CD4-positive, alpha-beta T cell (primary cell): Measurements from ENCODE around the gene ST6GAL1. TPM values are rescaled to one million over a fixed set of nuclear protein-coding genes. Genes with fewer than 3 reads are reported as not detected.

Source experiments
- ATAC-seq: fragments of 200-7000 bp; cut with Tn5 transposase; one replicate; pipeline ENCODE4 v1.10.0; 2022; ENCODE audit warnings: mild to moderate bottlenecking; ENCODE audit not compliant: poor library complexity
- CTCF ChIA-PET: fragments of 350-600 bp; sonication (Branson Sonifier 250); formaldehyde crosslinking; loops from one replicate; lab custom pipeline; 2021; ENCODE audit warnings: antibody characterized with exemption, inconsistent platforms; lab: Charles Lee
- POLR2A ChIA-PET: fragments of 350-600 bp; sonication (Branson Sonifier 250); formaldehyde crosslinking; loops from one replicate; lab custom pipeline; 2021; ENCODE audit warnings: antibody characterized with exemption, inconsistent platforms; lab: Charles Lee
- DNase-seq, 14 experiments: peaks; one replicate each; pipeline ENCODE4 v3.0.0-alpha.2; 2013 to 2020; ENCODE audit warnings: mixed read lengths in 2 of 14
- H3K27ac ChIP-seq, 2 donors: one replicate each; pipeline versions ENCODE4 v1.5.1 to v1.7.0; 2013; ENCODE audit warnings: low read length in 2 of 2, low read depth in 1 of 2, mild to moderate bottlenecking in 1 of 2
- H3K27me3 ChIP-seq, 2 experiments: 1 replicate in 1 of 2; 2 replicates in 1 of 2; pipeline versions ENCODE4 v1.6.1 to v1.7.0; 2013; ENCODE audit warnings: low read length in 2 of 2, control low read depth in 1 of 2, mild to moderate bottlenecking in 1 of 2, moderate library complexity in 1 of 2; ENCODE audit not compliant: insufficient read depth in 2 of 2, control insufficient read depth in 1 of 2
- H3K36me3 ChIP-seq: one replicate; pipeline ENCODE4 v1.6.1; 2013; ENCODE audit warnings: low read length, control low read depth; ENCODE audit not compliant: insufficient read depth
- H3K4me1 ChIP-seq: one replicate; pipeline ENCODE4 v1.6.1; 2013; ENCODE audit warnings: low read length, control low read depth; ENCODE audit not compliant: insufficient read depth
- H3K4me3 ChIP-seq: one replicate; pipeline ENCODE4 v1.5.1; 2013; ENCODE audit warnings: mild to moderate bottlenecking, low read length, moderate library complexity
- H3K9me3 ChIP-seq, 2 experiments: 1 replicate in 1 of 2; 2 replicates in 1 of 2; pipeline versions ENCODE4 v1.6.1 to v1.7.0; 2013; ENCODE audit warnings: low read length in 2 of 2, mild to moderate bottlenecking in 2 of 2, control low read depth in 1 of 2, moderate library complexity in 1 of 2; ENCODE audit not compliant: control insufficient read depth in 1 of 2, insufficient read depth in 1 of 2
- H3K27ac Mint-ChIP-seq: one replicate; pipeline ENCODE4 v1.8.0; 2020; ENCODE audit warnings: mixed read lengths
- H3K27me3 Mint-ChIP-seq: one replicate; pipeline ENCODE4 v1.8.0; 2021; ENCODE audit warnings: mixed read lengths
- H3K36me3 Mint-ChIP-seq: one replicate; pipeline ENCODE4 v1.8.0; 2021; ENCODE audit warnings: low read depth, mixed read lengths
- H3K4me1 Mint-ChIP-seq: one replicate; pipeline ENCODE4 v1.8.0; 2021; ENCODE audit warnings: low read depth, mixed read lengths
- H3K4me3 Mint-ChIP-seq: one replicate; pipeline ENCODE4 v1.8.0; 2020; ENCODE audit warnings: mild to moderate bottlenecking, mixed read lengths
- H3K9me3 Mint-ChIP-seq: one replicate; pipeline ENCODE4 v1.8.0; 2020; ENCODE audit warnings: mixed read lengths
- CTCF ChIP-seq: fragments of 200-600 bp; IDR thresholded peaks from one replicate; pipeline ENCODE4 v1.8.0; 2022; ENCODE audit warnings: antibody characterized with exemption, mild to moderate bottlenecking
- intact Hi-C, 2 experiments: fragments of 100-400 bp; cut with DNase I in 1 of 2; cut with micrococcal nuclease in 1 of 2; formaldehyde crosslinking; loops; one replicate each; pipeline versions ENCODE4 v1.15.1 to v1.9.0; 2023 to 2025; cut with DNase I, micrococcal nuclease
- total RNA-seq, 174 experiments: library from RNA in 2 of 174; stranded (reverse) in 2 of 174; gene quantifications; one replicate each; pipeline ENCODE4 v1.2.3 and lab custom pipeline; 2021 to 2026

ST6GAL1 gene
- total RNA-seq, 2 experiments from 2014 or later: 27.6 to 29.1 TPM

DNA sequence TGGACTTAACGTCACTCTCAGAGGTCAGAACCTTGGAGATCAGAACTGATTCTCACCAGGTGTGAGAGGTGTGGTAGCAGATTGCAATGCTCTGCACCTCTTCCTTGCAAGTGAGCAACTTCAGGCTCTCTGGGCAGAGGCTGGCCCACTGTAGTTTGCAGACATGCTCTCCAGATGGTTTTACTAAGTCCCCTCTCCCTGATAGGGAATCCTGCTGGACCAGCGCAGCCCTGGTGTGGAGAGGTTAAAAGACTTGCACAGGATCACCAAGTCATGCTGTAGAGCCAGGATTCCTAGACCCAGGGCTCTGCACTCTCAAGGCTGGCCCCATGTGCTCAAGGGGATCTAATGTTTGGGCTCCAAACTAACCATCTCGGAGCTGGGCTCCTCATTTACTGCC, 146.8 kb downstream of the ST6GAL1 start:
- peak overlapping the region; percentile 49 for H3K27ac Mint-ChIP-seq
- CTCF ChIA-PET: no interaction called here

GRCh38 chr3:187077537-187077936, 147.2 kb downstream of the ST6GAL1 start:
- no peak overlapping the region for H3K27ac ChIP-seq
- intact Hi-C loops: no loop called here
- no peak overlapping the region for H3K4me3 ChIP-seq
- H3K27me3 ChIP-seq: no peaks in the 10 kb centered on the region
- H3K4me1 ChIP-seq: no peaks in the 10 kb centered on the region
- peaks cover 77% of the 10 kb centered on the region for H3K36me3 Mint-ChIP-seq
- H3K9me3 ChIP-seq: no peaks in the 10 kb centered on the region
- peaks cover 68% of the 10 kb centered on the region for H3K36me3 ChIP-seq
- no peak for TF ChIP-seq CTCF
- H3K9me3 Mint-ChIP-seq: no peaks in the 10 kb centered on the region
- no peaks in the 10 kb centered on the region for H3K27me3 Mint-ChIP-seq
- ATAC-seq (no peak), DNase-seq (no peak)
- peaks cover 15% of the 10 kb centered on the region for H3K4me1 Mint-ChIP-seq
- peak overlapping the region; percentile 49 for H3K27ac Mint-ChIP-seq
- no peak overlapping the region for H3K4me3 Mint-ChIP-seq
- ChIA-PET CTCF (no interaction called here), POLR2A (no interaction called here)

More for the DNA sequence above, 146.8 kb downstream of the ST6GAL1 start:
- Histone ChIP-seq H3K36me3 (peaks cover 73% of the 10 kb centered on the region), H3K9me3 (no peaks in the 10 kb centered on the region), H3K4me3 (no peak overlapping the region), H3K27ac (peak overlapping the region in 1 of 2 donors; percentile 22), H3K27me3 (no peaks in the 10 kb centered on the region), H3K4me1 (peaks cover 4% of the 10 kb centered on the region)
- H3K9me3 Mint-ChIP-seq: no peaks in the 10 kb centered on the region
- intact Hi-C loops: no loop called here
- H3K36me3 Mint-ChIP-seq: peaks cover 79% of the 10 kb centered on the region
- TF ChIP-seq CTCF: no peak
- ATAC-seq: no peak
- H3K4me3 Mint-ChIP-seq: no peak overlapping the region
- no peaks in the 10 kb centered on the region for H3K27me3 Mint-ChIP-seq
- POLR2A ChIA-PET: no interaction called here
- H3K4me1 Mint-ChIP-seq: peaks cover 17% of the 10 kb centered on the region
- no peak for DNase-seq

- peak overlapping the region in 1 of 2 donors; percentile 24 for H3K27ac ChIP-seq
- peaks cover 62% of the 10 kb centered on the region for H3K36me3 Mint-ChIP-seq
- POLR2A ChIA-PET: no interaction called here
Measured at GRCh38 chr3:187079090-187080022, 149.0 kb downstream of the ST6GAL1 start.

More at GRCh38 chr3:187079090-187080022, 149.0 kb downstream of the ST6GAL1 start:
- Histone ChIP-seq H3K4me3 (no peak overlapping the region), H3K36me3 (peaks cover 51% of the 10 kb centered on the region), H3K27me3 (no peaks in the 10 kb centered on the region), H3K4me1 (peaks cover 3% of the 10 kb centered on the region), H3K9me3 (no peaks in the 10 kb centered on the region)
- H3K4me3 Mint-ChIP-seq: no peak overlapping the region
- CTCF ChIA-PET: interaction anchor here (0.6 kb wide), 1 partner anchor 74 kb away, joined by 4 read pairs; no protein-coding TSS in a partner anchor
- ATAC-seq (no peak), DNase-seq (no peak)
- intact Hi-C loops: no loop called here
- H3K27ac Mint-ChIP-seq: peak overlapping the region; percentile 49
- H3K27me3 Mint-ChIP-seq: no peaks in the 10 kb centered on the region
- TF ChIP-seq CTCF: no peak
- peaks cover 5% of the 10 kb centered on the region for H3K4me1 Mint-ChIP-seq
- no peaks in the 10 kb centered on the region for H3K9me3 Mint-ChIP-seq
